GM19025 (cell line): ENCODE measurements around the gene ADCY9.

Experiments
- ATAC-seq: cut with Tn5 transposase; IDR thresholded peaks from one replicate; pipeline ENCODE4 v1.9.1; 2021; ENCODE audit warnings: mild to moderate bottlenecking, low read depth, moderate library complexity; ENCODE audit not compliant: unreplicated experiment

ADCY9 gene

GRCh38 chr16:4009177-4009576 lies 107.1 kb downstream of the ADCY9 start:
- no peak for ATAC-seq

GRCh38 chr16:4008116-4008515 lies 108.1 kb downstream of the ADCY9 start:
- ATAC-seq = no peak

GRCh38 chr16:4006397-4006999 lies 109.7 kb downstream of the ADCY9 start:
- no peak for ATAC-seq

GRCh38 chr16:4005731-4006130 lies 110.5 kb downstream of the ADCY9 start:
- ATAC-seq = no peak

- ATAC-seq = no peak
Observed at GRCh38 chr16:4005281-4005680, 111.0 kb downstream of the ADCY9 start.

GRCh38 chr16:4004206-4004605 lies 112.0 kb downstream of the ADCY9 start:
- no peak for ATAC-seq

GRCh38 chr16:4003576-4003975 lies 112.7 kb downstream of the ADCY9 start:
- no peak for ATAC-seq

- ATAC-seq = no peak
Observed at GRCh38 chr16:4003166-4003565, 113.1 kb downstream of the ADCY9 start.

- ATAC-seq = no peak
Observed at GRCh38 chr16:4002121-4002520, 114.1 kb downstream of the ADCY9 start.

- no peak for ATAC-seq
Observed at GRCh38 chr16:3999479-4000325, 116.5 kb downstream of the ADCY9 start.

- no peak for ATAC-seq
Observed at GRCh38 chr16:3998793-3999478, 117.3 kb downstream of the ADCY9 start.

GRCh38 chr16:3997231-3997841 lies 118.9 kb downstream of the ADCY9 start:
- no peak for ATAC-seq

GRCh38 chr16:3995001-3995400 lies 121.2 kb downstream of the ADCY9 start:
- ATAC-seq = no peak

GRCh38 chr16:3993052-3993785 lies 123.0 kb downstream of the ADCY9 start:
- ATAC-seq = no peak

- ATAC-seq = no peak
Observed at GRCh38 chr16:3992297-3993051, 123.8 kb downstream of the ADCY9 start.

- no peak for ATAC-seq
Observed at GRCh38 chr16:3988824-3989223, 127.4 kb downstream of the ADCY9 start.

GRCh38 chr16:3988011-3988410 lies 128.2 kb downstream of the ADCY9 start:
- no peak for ATAC-seq

- no peak for ATAC-seq
Observed at GRCh38 chr16:3987231-3987630, 129.0 kb downstream of the ADCY9 start.

GRCh38 chr16:3986235-3986544 lies 130.1 kb downstream of the ADCY9 start:
- no peak for ATAC-seq
